ENCODE results near the gene CORT. TPM values are rescaled to one million over a fixed set of nuclear protein-coding genes. Genes with fewer than 3 reads are reported as not detected.
A peak's percentile ranks its signal among the peaks of the same experiment; 100 is the strongest.

The CORT gene
- total RNA-seq, 1 experiment from 2014 or later: 0.33 TPM

DNA sequence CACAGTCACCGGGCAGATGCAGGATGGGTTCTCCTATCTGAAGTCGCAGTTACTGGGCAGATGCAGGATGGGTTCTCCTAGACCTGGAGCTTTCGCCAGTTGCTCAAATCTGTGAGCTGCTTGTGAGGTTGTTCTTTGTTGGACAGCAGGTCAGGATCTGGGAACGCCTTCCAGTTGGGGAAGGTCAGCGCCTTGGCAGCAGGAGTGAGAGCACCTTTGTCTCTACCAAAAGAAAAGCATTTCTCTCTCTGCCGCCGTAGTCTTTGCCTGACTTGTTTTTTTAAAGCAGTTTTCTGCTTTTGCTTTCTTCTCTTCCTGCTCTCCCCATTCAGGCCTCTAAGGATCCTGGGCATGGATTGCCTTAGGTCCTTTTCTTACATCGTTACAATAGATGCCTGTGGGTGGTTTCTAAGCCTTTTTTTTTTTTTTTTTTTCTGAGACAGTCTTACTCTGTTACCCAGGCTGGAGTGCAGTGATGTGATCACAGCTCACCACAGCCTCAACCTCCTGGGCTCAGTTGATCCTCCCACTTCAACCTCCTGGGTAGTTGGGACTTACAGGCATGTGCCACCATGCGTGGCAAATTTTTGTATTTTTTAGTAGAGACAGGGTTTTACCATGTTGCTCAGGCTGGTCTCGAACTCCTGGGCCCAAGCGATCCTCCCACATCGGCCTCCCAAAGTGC, 40.6 kb downstream of the CORT start:
- Histone ChIP-seq H3K36me3 (peaks cover 8% of the 10 kb centered on the region), H3K27me3 (no peaks in the 10 kb centered on the region), H3K4me3 (no peak overlapping the region), H3K9me3 (peaks cover 2% of the 10 kb centered on the region; the same call in 1 of the 2 replicates)
- DNase-seq: no peak

DNA sequence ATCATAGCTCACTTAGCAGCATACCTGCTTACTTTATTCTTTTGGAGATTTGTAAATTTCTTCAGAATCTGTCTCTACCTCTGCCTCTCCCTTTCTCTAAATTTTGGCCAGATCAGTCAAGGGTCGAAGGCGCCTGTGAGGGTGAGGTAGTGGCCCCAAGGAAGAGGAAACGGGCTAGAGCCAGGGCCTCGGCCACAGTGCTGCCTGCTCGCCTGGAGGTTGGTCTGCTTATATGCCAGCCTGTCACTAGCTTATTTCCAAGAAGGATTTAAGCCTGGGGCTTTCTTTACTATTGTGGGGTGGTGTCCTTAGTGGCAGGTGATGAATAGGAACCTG, 44.6 kb downstream of the CORT start:
- DNase-seq: no peak
- H3K36me3 ChIP-seq: peaks cover 15% of the 10 kb centered on the region
- no peak overlapping the region for H3K4me3 ChIP-seq

DNA sequence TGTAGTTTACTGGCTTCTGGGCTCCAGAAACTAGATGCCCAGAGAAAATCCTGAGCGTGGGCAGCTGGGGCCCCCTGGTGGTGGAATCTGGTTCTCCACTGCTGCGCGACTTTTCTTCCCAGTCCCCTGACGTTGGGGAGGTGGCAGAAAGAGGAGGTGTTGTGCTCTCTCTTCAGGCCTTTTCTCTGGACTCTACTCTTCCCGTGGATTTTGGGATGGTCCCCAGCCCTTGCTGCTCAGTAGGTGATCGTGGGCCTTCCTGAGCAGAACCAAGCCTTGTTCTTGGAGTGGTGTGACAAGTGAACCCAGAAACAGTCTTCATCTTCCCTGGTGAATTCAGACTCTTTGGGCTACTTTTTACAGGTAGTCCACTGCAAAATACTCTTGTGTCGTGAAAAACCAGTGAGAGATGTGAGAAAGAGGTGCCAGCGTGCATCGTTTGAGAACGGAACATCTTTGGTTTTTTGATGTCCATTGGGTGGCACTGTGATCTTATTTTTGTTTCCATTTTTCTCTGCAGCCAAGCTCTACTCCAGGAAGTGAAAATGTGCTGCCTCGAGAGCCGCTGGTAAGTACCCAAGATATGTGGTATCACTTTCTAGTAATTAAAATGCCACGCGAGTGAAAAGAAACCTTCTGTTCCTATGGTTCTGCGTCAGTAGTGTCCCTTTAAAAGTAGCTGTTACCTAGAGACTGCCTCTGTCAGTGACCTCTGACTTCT, 45.1 kb downstream of the CORT start:
- H3K9me3 ChIP-seq: no peaks in the 10 kb centered on the region
- no peaks in the 10 kb centered on the region for H3K27me3 ChIP-seq
- no peak overlapping the region for H3K4me3 ChIP-seq
- peak; percentile 39 for DNase-seq
- H3K36me3 ChIP-seq: peaks cover 11% of the 10 kb centered on the region

More for the DNA sequence above, 44.6 kb downstream of the CORT start:
- Histone ChIP-seq H3K9me3 (no peaks in the 10 kb centered on the region), H3K27me3 (no peaks in the 10 kb centered on the region)

DNA sequence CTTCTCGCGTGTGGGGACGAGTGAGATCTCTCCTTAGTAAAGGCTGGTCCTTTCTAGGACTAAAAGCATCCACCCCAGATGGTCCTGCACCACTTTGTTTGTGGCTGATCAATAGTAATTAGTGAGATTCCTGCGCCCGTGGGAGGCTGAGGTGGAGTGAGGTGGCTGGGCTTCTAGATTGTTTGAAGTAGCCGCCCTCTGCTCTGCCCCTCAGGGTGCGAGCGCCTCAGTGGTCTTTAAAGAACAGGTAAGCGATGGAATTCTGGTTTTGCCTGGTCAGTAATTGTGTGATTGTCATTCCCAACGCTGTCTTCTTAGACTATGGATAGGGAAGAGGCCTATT, 45.6 kb downstream of the CORT start:
- no peaks in the 10 kb centered on the region for H3K27me3 ChIP-seq
- DNase-seq: no peak
- no peaks in the 10 kb centered on the region for H3K9me3 ChIP-seq
- peaks cover 10% of the 10 kb centered on the region for H3K36me3 ChIP-seq
- no peak overlapping the region for H3K4me3 ChIP-seq

DNA sequence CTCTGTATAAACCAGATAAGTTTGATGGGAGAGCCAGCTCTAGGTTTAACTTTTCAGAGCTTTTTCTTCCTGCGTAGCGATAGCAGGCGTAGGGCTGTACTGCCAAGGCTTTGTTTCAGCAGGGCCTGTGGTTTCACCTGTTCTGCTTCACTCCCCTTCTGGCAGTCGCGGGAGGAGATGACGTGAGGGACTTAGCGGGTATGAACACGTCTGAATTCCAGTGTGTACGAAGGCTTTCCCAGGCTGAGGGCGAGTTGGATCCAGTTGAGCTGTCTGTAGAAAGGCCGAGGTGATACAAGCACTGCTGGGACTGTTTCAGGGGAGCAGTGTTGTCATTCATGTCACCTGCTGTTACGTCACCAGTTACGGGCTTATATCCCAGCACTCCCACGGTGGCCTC, 46.1 kb downstream of the CORT start:
- H3K4me3 ChIP-seq: no peak overlapping the region
- H3K9me3 ChIP-seq: no peaks in the 10 kb centered on the region
- no peaks in the 10 kb centered on the region for H3K27me3 ChIP-seq
- H3K36me3 ChIP-seq: peaks cover 10% of the 10 kb centered on the region
- no peak for DNase-seq

DNA sequence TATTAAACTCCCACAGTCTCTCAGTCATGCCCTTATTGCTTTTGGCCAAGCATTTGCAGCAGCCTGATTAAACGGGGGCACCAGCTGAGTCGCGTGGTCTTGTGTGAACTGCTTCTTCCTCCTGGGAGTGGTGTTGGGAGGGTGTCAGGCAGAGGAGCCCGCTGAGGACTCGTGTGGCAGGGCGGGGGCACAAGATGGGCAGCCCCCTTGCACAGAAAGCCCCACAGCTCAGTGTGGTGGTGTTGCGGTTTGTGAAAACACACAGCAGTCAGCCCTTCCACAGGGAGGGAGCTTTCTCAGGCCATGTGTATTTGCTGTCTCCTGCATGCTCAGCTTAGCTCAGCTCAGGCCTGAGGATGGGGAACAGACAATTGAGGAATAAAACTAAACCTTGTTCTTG, 47.3 kb downstream of the CORT start:
- Histone ChIP-seq H3K9me3 (no peaks in the 10 kb centered on the region), H3K4me3 (no peak overlapping the region), H3K27me3 (no peaks in the 10 kb centered on the region), H3K36me3 (peaks cover 10% of the 10 kb centered on the region)
- DNase-seq: no peak

DNA sequence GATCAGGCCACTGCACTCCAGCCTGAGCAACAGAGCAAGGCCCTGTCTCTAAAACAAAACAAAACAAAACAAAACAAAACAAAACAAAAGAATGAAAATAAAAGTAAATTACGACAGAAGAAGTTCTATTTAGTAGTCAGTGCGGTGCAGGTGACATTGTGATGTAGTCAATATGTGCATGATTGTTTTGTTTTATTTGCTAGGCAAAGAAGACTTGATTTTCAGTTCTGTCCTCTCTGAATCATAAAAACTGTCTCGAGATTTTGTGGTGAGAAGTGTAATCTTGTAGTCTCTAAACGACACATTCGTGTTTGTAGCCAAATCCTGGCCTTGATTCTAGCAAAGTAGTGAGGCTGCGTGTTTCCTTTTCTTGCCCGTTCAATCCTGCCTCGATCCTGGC, 48.4 kb downstream of the CORT start:
- Histone ChIP-seq H3K4me3 (no peak overlapping the region), H3K9me3 (no peaks in the 10 kb centered on the region), H3K27me3 (no peaks in the 10 kb centered on the region), H3K36me3 (peaks cover 10% of the 10 kb centered on the region)
- DNase-seq: no peak

Other genes starting within 250 kb of the CORT start
- 18.1 and 25.7 TPM in 2 replicates for gene KIF1B, start 239.5 kb upstream of the CORT start, total RNA-seq (2014; rRNA removed; shearing (Covaris generic); ENCODE audit: low replicate concordance)
- gene PGD, start 51.0 kb upstream of the CORT start, total RNA-seq (2014; rRNA removed; shearing (Covaris generic); ENCODE audit: low replicate concordance): 146 and 182 TPM in 2 replicates
- gene CENPS, start 19.6 kb upstream of the CORT start, total RNA-seq (2014; rRNA removed; shearing (Covaris generic); ENCODE audit: low replicate concordance): 13.3 and 15.0 TPM in 2 replicates
- 36.7 and 51.9 TPM in 2 replicates for gene DFFA, start 22.5 kb downstream of the CORT start, total RNA-seq (2014; rRNA removed; shearing (Covaris generic); ENCODE audit: low replicate concordance)
- gene PEX14, start 24.9 kb downstream of the CORT start, total RNA-seq (2014; rRNA removed; shearing (Covaris generic); ENCODE audit: low replicate concordance): 15.4 and 21.5 TPM in 2 replicates

Data from MG63 (cell line).